ENCODE measurements around the gene INO80E.
"Not testable (repeated sequence)": the region's sequence is repeated elsewhere in the genome, so short reads cannot be mapped to it uniquely, and the experiment has no call there.

The INO80E gene

DNA sequence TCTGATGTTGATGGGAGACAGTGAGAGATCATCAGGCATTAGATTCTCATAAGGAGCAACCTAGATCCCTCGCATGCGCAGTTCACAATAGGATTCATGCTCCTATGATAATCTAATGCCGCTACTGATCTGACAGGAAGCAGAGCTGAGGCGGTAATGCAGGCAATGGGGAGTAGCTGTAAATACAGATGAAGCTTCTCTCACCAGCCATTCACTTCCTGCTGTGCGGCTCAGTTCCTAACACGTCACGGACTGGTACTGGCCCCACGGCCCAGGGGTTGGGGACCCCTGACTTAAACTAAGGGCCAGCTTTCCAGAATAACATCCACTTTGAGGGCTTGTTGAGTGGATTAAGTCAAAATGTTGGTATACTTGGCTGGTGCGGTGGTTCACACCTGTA, 36.7 kb upstream of the INO80E start:
- peaks cover 11% of the 10 kb centered on the region for H3K9me3 ChIP-seq (ENCODE audit: severe bottlenecking)

DNA sequence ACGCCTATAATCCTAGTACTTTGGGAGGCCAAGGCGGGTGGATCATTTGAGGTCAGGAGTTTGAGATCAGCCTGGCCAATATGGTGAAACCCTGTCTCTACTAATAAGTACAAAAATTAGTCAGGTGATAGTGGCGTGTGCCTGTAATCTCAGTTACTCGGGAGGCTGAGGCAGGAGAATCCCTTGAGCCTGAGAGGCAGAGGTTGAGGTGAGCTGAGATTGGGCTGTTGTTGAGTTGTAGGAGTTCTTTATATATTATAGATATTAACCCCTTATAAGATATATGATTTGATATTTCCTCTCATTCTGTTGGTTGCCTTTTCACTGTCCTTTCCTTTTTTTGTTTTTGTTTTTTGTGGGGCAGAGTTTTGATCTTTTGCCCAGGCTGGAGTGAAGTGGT, 36.2 kb upstream of the INO80E start:
- H3K4me3 ChIP-seq (ENCODE audit: low read depth, low read length); H3K36me3 ChIP-seq; H3K27ac ChIP-seq; H3K27me3 ChIP-seq (ENCODE audit: insufficient read depth, low read depth, severe bottlenecking); DNase-seq: not testable (repeated sequence)
- peaks cover 11% of the 10 kb centered on the region for H3K9me3 ChIP-seq (ENCODE audit: severe bottlenecking)

More for the DNA sequence above, 36.7 kb upstream of the INO80E start:
- peak overlapping the region; percentile 45; the same call in 1 of the 2 replicates for H3K27ac ChIP-seq
- no peak overlapping the region for H3K4me3 ChIP-seq (ENCODE audit: low read depth, low read length)
- H3K27me3 ChIP-seq (ENCODE audit: insufficient read depth, low read depth, severe bottlenecking), result no peaks in the 10 kb centered on the region
- TF ChIP-seq, protein P1, sequence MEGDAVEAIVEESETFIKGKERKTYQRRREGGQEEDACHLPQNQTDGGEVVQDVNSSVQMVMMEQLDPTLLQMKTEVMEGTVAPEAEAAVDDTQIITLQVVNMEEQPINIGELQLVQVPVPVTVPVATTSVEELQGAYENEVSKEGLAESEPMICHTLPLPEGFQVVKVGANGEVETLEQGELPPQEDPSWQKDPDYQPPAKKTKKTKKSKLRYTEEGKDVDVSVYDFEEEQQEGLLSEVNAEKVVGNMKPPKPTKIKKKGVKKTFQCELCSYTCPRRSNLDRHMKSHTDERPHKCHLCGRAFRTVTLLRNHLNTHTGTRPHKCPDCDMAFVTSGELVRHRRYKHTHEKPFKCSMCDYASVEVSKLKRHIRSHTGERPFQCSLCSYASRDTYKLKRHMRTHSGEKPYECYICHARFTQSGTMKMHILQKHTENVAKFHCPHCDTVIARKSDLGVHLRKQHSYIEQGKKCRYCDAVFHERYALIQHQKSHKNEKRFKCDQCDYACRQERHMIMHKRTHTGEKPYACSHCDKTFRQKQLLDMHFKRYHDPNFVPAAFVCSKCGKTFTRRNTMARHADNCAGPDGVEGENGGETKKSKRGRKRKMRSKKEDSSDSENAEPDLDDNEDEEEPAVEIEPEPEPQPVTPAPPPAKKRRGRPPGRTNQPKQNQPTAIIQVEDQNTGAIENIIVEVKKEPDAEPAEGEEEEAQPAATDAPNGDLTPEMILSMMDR (IDR thresholded peaks at IDR 0.05; ENCODE audit: low read depth, low read length), result no peak
- H3K36me3 ChIP-seq, result no peaks in the 10 kb centered on the region
- DNase-seq, result peak; percentile 50

DNA sequence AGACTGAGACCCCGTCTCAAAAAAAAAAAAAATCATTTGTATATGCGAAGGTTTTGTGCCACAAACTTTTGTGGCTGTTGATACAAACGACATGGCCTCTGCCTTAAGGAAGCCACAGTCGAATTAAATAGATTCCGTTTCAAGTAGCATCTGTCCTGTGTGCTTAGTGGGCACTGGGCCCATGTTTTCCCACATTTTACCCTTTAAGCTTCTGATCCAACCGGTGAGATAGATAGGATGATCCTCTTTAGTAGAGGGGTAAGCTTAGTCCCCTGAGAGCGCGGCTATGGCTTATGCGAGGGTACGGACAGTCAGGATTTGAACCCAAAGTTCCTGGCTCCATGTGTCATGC, 34.9 kb upstream of the INO80E start:
- Histone ChIP-seq H3K4me3 (ENCODE audit: low read depth, low read length) (peak overlapping the region; percentile 48), H3K36me3 (no peaks in the 10 kb centered on the region), H3K27ac (peak overlapping the region; percentile 79), H3K9me3 (ENCODE audit: severe bottlenecking) (peaks cover 11% of the 10 kb centered on the region), H3K27me3 (ENCODE audit: insufficient read depth, low read depth, severe bottlenecking) (no peaks in the 10 kb centered on the region)
- DNase-seq, result peak; percentile 84
- TF ChIP-seq, protein P1 (IDR thresholded peaks at IDR 0.05; ENCODE audit: low read depth, low read length), result no peak

DNA sequence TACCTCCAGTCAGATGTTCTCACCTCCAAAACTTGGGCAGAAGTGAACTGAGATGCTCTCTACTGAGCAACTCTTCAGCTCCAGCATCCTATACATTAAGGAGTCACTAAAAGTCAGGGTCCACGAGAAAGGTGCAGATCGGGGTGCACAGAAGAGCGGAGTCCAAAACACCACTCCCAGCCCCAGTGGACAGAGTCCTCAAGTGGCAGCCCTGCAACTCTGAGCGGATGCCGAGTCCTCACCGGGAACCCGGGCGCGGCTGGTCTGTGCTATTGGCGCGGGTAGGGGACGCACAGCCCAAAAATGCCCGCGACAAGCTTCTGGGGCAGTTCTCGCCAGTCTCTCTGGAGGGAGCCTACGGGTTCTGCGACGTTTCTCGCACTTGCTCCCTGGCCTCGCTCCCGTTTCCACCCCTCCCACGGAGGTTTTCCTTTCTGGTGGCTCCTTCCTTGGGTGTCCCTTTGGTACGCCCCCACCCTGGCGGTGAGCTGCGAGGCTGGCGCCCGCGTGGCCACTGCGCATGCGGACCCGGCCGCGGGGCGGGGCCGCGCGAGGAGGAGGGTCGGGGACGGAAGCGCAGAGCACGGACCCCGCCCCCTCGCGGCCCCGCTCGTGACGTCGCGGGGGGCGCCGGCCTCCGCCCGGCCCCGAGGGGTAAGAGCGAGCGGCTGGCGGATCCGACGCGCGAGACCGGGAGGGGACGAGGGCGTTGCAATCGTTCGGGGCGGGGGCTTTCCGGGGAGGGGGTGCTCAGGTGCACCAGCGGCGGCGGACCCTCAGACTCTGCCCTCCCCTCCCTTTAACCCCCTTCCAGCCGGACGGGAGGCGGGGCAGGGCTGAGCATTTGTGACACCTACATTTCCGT, 34.3 kb upstream of the INO80E start, which contains the start of gene TMEM219:
TMEM219 (plus strand) TSS at position 601 of the 865 bp plus-strand sequence. CDS start 1,065 bp downstream, outside the sequence.
- Histone ChIP-seq H3K4me3 (ENCODE audit: low read depth, low read length) (peak within 1 kb of the TSS; percentile 48), H3K27ac (peak within 1 kb of the TSS; percentile 79), H3K36me3 (peaks cover 2% of the 10 kb centered on the region; the same call in 1 of the 2 replicates), H3K27me3 (ENCODE audit: insufficient read depth, low read depth, severe bottlenecking) (no peaks in the 10 kb centered on the region), H3K9me3 (ENCODE audit: severe bottlenecking) (peaks cover 11% of the 10 kb centered on the region)
- TF ChIP-seq, protein P1 (IDR thresholded peaks at IDR 0.05; ENCODE audit: low read depth, low read length), result peak; percentile 32
- peak; percentile 90 for DNase-seq

DNA sequence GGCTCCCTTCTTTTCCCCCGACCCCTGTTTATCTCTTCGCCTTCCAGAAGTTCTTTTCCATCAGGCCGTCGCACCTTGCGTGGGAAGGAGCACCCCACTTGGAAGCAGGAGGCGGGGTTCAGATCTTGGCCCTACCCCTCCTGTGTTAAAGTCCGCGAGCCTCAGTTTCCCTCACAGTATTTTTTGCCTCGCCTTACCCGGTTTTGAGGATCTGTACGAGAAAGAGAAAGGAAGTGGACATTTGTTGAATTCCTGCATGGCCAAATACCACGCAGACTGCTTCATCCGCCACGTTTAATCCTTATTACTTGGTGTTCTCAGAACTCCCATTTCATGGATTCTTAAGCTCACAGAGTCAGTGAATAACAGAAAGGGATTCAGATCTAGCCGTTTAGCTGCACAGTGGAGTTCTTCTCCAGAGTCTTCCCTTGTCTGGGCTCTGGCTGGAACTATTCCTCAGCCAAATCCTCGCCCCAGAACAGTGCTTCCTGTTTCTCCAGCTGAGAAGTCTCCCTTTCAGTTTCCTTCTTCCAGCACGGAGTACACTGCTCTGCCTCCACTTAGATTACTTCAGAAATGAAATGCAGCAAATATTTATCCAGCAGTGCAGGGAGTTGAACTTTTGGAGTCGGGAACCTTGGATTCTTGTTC, 33.6 kb upstream of the INO80E start:
- Histone ChIP-seq H3K27ac (peak overlapping the region; percentile 79), H3K4me3 (ENCODE audit: low read depth, low read length) (peak overlapping the region; percentile 48), H3K36me3 (peaks cover 2% of the 10 kb centered on the region; the same call in 1 of the 2 replicates), H3K9me3 (ENCODE audit: severe bottlenecking) (peaks cover 11% of the 10 kb centered on the region), H3K27me3 (ENCODE audit: insufficient read depth, low read depth, severe bottlenecking) (no peaks in the 10 kb centered on the region)
- no peak for DNase-seq
- TF ChIP-seq, protein P1 (IDR thresholded peaks at IDR 0.05; ENCODE audit: low read depth, low read length), result no peak

Data from WERI-Rb-1 (cell line).